ENCODE measurements around the gene NAALADL2.
"Not testable (repeated sequence)": the region's sequence is repeated elsewhere in the genome, so short reads cannot be mapped to it uniquely, and the experiment has no call there.

DNA sequence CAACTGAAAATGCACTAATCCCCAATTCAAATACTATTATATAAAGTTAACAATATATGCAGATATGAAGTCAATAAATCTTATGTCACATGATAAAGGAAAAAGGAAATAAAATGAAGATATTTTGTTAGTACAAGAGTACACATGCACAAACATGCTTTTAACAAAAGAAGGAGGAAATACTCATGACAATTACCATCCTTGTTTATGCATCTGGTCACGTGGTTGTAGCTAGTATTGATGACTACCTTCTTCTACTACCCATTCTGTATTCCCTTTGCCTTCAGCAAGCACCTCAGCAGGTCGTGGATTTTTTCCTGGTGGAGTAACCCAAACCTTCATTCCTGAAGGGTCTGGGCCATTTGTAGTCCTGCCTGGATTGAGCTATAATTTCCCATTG is 669.6 kb downstream of the NAALADL2 start:
- TF ChIP-seq POLR2A (IDR thresholded peaks at IDR 0.05; ENCODE audit: low read depth, low read length); SMC3 (IDR thresholded peaks at IDR 0.05; ENCODE audit: low read depth, low read length); CTCF (conservative IDR thresholded peaks at IDR 0.05; ENCODE audit: low read depth, low read length); RAD21 (IDR thresholded peaks at IDR 0.05; ENCODE audit: low read length); NFE2L2 (IDR thresholded peaks at IDR 0.05; ENCODE audit: low read depth, low read length); USF2 (IDR thresholded peaks at IDR 0.05; ENCODE audit: low read depth, low read length); BHLHE40 (IDR thresholded peaks at IDR 0.05; ENCODE audit: low read depth, low read length); RFX5 (IDR thresholded peaks at IDR 0.05; ENCODE audit: low read depth, low read length); RCOR1 (IDR thresholded peaks at IDR 0.05; ENCODE audit: insufficient replicate concordance, low read length): not testable (repeated sequence)

All from IMR-90 (cell line).